ENCODE results near the gene SWT1.
"Not testable (repeated sequence)": the region's sequence is repeated elsewhere in the genome, so short reads cannot be mapped to it uniquely, and the experiment has no call there.

Gene SWT1

GRCh38 chr1:185291652-185292051 is 134.7 kb downstream of the SWT1 start:
- no peak for DNase-seq (ENCODE audit: low spot score)

- no peak for DNase-seq (ENCODE audit: low spot score)
Observed at GRCh38 chr1:185292237-185292636, 135.3 kb downstream of the SWT1 start.

GRCh38 chr1:185293967-185294542 is 137.1 kb downstream of the SWT1 start:
- DNase-seq (ENCODE audit: low spot score) = no peak

GRCh38 chr1:185295091-185295490 is 138.1 kb downstream of the SWT1 start:
- DNase-seq (ENCODE audit: low spot score) = no peak

- DNase-seq (ENCODE audit: low spot score) = no peak
Observed at GRCh38 chr1:185297982-185298381, 141.0 kb downstream of the SWT1 start.

- no peak for DNase-seq (ENCODE audit: low spot score)
Observed at GRCh38 chr1:185300152-185300551, 143.2 kb downstream of the SWT1 start.

- DNase-seq (ENCODE audit: low spot score) = no peak
Observed at GRCh38 chr1:185305419-185305818, 148.5 kb downstream of the SWT1 start.

GRCh38 chr1:185308126-185308525 is 151.2 kb downstream of the SWT1 start:
- no peak for DNase-seq (ENCODE audit: low spot score)

- no peak for DNase-seq (ENCODE audit: low spot score)
Observed at GRCh38 chr1:185309566-185309965, 152.6 kb downstream of the SWT1 start.

GRCh38 chr1:185311589-185312225 is 154.7 kb downstream of the SWT1 start:
- DNase-seq (ENCODE audit: low spot score) = no peak

GRCh38 chr1:185312361-185313138 is 155.6 kb downstream of the SWT1 start:
- no peak for DNase-seq (ENCODE audit: low spot score)

GRCh38 chr1:185314411-185314810 is 157.4 kb downstream of the SWT1 start:
- DNase-seq (ENCODE audit: low spot score) = no peak

GRCh38 chr1:185315445-185316071 is 158.6 kb downstream of the SWT1 start:
- DNase-seq (ENCODE audit: low spot score) = no peak

- peak; percentile 84 for DNase-seq (ENCODE audit: low spot score)
Observed at GRCh38 chr1:185316163-185317033, 159.4 kb downstream of the SWT1 start.

- peak; percentile 94 for DNase-seq (ENCODE audit: low spot score)
Observed at GRCh38 chr1:185317034-185317885, 160.3 kb downstream of the SWT1 start, which contains the start of gene IVNS1ABP. Gene IVNS1ABP (minus strand): TSS chr1:185317243. CDS start chr1:185309493, 7,750 bp downstream.

GRCh38 chr1:185317886-185318310 is 160.9 kb downstream of the SWT1 start:
- peak; percentile 29 for DNase-seq (ENCODE audit: low spot score)

GRCh38 chr1:185318431-185319138 is 161.6 kb downstream of the SWT1 start:
- no peak for DNase-seq (ENCODE audit: low spot score)

- no peak for DNase-seq (ENCODE audit: low spot score)
Observed at GRCh38 chr1:185319139-185319475, 162.1 kb downstream of the SWT1 start.

- DNase-seq (ENCODE audit: low spot score) = not testable (repeated sequence)
Observed at GRCh38 chr1:185321104-185321503, 164.1 kb downstream of the SWT1 start.

GRCh38 chr1:185321653-185322221 is 164.8 kb downstream of the SWT1 start:
- not testable (repeated sequence) for DNase-seq (ENCODE audit: low spot score)
